ENCODE measurements around the gene GLIS1.

GLIS1 gene

GRCh38 chr1:53631622-53632310 lies 107.2 kb downstream of the GLIS1 start:
- no peak overlapping the region for H3K9ac ChIP-seq (ENCODE audit: low read depth, low read length)
- 92% methylated on average over 6 of the region's 6 CpGs for whole genome bisulfite sequencing
- no peak overlapping the region for H3K27ac ChIP-seq (ENCODE audit: low read depth, low read length)
- H3K4me3 ChIP-seq (ENCODE audit: low read length), result no peak overlapping the region
- H3K36me3 ChIP-seq (ENCODE audit: insufficient read depth, low read length), result no peaks in the 10 kb centered on the region
- H3K9me3 ChIP-seq (ENCODE audit: insufficient read depth, low read depth, low read length), result no peaks in the 10 kb centered on the region
- H3K27me3 ChIP-seq (ENCODE audit: insufficient read depth, low read length), result no peaks in the 10 kb centered on the region
- peaks cover 4% of the 10 kb centered on the region; the same call in 1 of the 2 replicates for H3K4me1 ChIP-seq (ENCODE audit: insufficient read depth, low read length)

DNA sequence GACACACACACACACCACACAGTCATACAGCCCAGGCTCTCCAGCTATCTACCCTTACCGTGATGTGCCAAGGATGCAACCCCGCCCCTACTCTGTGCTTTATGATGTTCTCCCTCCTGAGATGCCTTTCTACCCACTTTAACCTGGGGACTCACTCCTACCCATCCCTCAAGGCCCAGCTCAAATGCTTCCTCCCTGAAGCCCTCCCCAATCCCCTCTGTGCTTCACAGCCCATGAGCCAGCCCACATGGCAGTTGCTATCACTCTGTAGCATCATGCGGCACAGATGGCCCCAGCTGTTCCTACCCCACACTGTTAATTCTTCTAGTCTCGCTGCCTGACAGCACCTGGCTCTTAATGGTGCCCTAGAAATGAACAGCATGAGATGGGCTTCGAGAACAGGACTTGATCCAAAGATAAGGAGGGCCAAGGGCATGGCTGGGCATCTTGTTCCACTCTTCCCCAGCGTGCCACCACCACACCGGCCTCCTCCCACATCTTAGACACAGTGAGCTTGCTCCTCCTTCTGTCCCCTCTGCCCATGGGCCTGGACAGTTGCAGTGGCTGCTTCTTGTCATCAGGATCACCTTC lies 109.8 kb downstream of the GLIS1 start:
- 91% methylated on average over 7 of the region's 7 CpGs for WGBS
- Histone ChIP-seq H3K9ac (ENCODE audit: low read depth, low read length) (no peak overlapping the region), H3K27ac (ENCODE audit: low read depth, low read length) (no peak overlapping the region)

GRCh38 chr1:53628286-53628955 lies 110.5 kb downstream of the GLIS1 start:
- Histone ChIP-seq H3K9me3 (ENCODE audit: insufficient read depth, low read depth, low read length) (no peaks in the 10 kb centered on the region), H3K4me3 (ENCODE audit: low read length) (no peak overlapping the region), H3K27me3 (ENCODE audit: insufficient read depth, low read length) (no peaks in the 10 kb centered on the region), H3K36me3 (ENCODE audit: insufficient read depth, low read length) (no peaks in the 10 kb centered on the region), H3K9ac (ENCODE audit: low read depth, low read length) (no peak overlapping the region), H3K27ac (ENCODE audit: low read depth, low read length) (no peak overlapping the region), H3K4me1 (ENCODE audit: insufficient read depth, low read length) (no peaks in the 10 kb centered on the region)
- WGBS, result 92% methylated on average over 14 of the region's 14 CpGs

More for the DNA sequence above, 109.8 kb downstream of the GLIS1 start:
- Histone ChIP-seq H3K4me1 (ENCODE audit: insufficient read depth, low read length) (no peaks in the 10 kb centered on the region), H3K27me3 (ENCODE audit: insufficient read depth, low read length) (no peaks in the 10 kb centered on the region), H3K4me3 (ENCODE audit: low read length) (no peak overlapping the region), H3K9me3 (ENCODE audit: insufficient read depth, low read depth, low read length) (no peaks in the 10 kb centered on the region), H3K36me3 (ENCODE audit: insufficient read depth, low read length) (no peaks in the 10 kb centered on the region)

DNA sequence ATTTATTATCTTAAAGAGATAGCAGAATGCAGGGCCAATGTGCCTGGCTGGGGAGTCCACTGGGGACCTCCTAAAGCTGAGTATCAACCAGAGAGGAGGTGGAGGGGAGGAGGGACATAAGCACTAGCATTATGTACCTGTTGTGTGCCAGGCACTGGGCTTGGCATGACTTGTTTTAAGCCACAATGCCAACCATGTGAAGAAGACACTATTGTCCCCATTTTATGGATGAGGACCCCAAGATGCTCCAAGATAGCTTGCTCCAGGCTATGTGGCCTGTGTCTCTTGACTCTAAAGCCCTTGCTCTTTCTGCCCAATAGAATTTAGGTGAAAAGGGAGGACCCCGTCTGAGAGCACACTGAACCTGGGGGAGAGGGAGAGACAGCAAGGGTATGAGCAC lies 111.3 kb downstream of the GLIS1 start:
- 82% methylated on average over 1 of the region's 1 CpG for WGBS
- Histone ChIP-seq H3K27me3 (ENCODE audit: insufficient read depth, low read length) (no peaks in the 10 kb centered on the region), H3K9me3 (ENCODE audit: insufficient read depth, low read depth, low read length) (no peaks in the 10 kb centered on the region), H3K4me1 (ENCODE audit: insufficient read depth, low read length) (no peaks in the 10 kb centered on the region), H3K4me3 (ENCODE audit: low read length) (no peak overlapping the region), H3K27ac (ENCODE audit: low read depth, low read length) (no peak overlapping the region), H3K36me3 (ENCODE audit: insufficient read depth, low read length) (no peaks in the 10 kb centered on the region), H3K9ac (ENCODE audit: low read depth, low read length) (no peak overlapping the region)

DNA sequence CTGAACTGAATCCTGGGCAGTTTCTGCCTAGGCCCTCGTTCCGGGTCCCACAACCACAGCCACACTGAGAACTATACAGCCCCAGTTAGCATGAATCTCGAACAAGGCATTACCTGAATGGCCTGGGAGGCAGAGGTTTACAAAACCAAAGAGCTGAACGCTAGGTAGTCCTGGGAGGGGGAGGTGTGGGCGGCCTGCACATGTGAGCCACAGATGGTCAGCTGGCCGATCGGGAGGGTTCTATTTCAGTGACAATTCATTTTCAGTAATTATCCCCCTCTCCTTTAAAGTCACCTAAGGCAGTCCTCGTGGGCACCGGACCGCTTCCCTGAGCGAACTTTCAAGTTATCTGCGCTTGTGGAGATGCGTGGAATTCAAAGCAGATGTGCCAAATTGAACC lies 111.9 kb downstream of the GLIS1 start:
- H3K36me3 ChIP-seq (ENCODE audit: insufficient read depth, low read length), result no peaks in the 10 kb centered on the region
- H3K27me3 ChIP-seq (ENCODE audit: insufficient read depth, low read length), result no peaks in the 10 kb centered on the region
- H3K4me3 ChIP-seq (ENCODE audit: low read length), result no peak overlapping the region
- no peaks in the 10 kb centered on the region for H3K9me3 ChIP-seq (ENCODE audit: insufficient read depth, low read depth, low read length)
- 89% methylated on average over 13 of the region's 13 CpGs for WGBS
- H3K9ac ChIP-seq (ENCODE audit: low read depth, low read length), result no peak overlapping the region
- no peaks in the 10 kb centered on the region for H3K4me1 ChIP-seq (ENCODE audit: insufficient read depth, low read length)
- no peak overlapping the region for H3K27ac ChIP-seq (ENCODE audit: low read depth, low read length)

- no peaks in the 10 kb centered on the region for H3K36me3 ChIP-seq (ENCODE audit: insufficient read depth, low read length)
- no peak overlapping the region for H3K9ac ChIP-seq (ENCODE audit: low read depth, low read length)
- no peak overlapping the region for H3K4me3 ChIP-seq (ENCODE audit: low read length)
- no peaks in the 10 kb centered on the region for H3K27me3 ChIP-seq (ENCODE audit: insufficient read depth, low read length)
- H3K9me3 ChIP-seq (ENCODE audit: insufficient read depth, low read depth, low read length), result no peaks in the 10 kb centered on the region
- H3K27ac ChIP-seq (ENCODE audit: low read depth, low read length), result no peak overlapping the region
- no peaks in the 10 kb centered on the region for H3K4me1 ChIP-seq (ENCODE audit: insufficient read depth, low read length)
- WGBS, result 73% methylated on average over 6 of the region's 6 CpGs
These were observed 112.3 kb downstream of the GLIS1 start for GRCh38 chr1:53626616-53627015.

- H3K27ac ChIP-seq (ENCODE audit: low read depth, low read length), result no peak overlapping the region
- no peaks in the 10 kb centered on the region for H3K36me3 ChIP-seq (ENCODE audit: insufficient read depth, low read length)
- 89% methylated on average over 10 of the region's 10 CpGs for WGBS
- no peak overlapping the region for H3K9ac ChIP-seq (ENCODE audit: low read depth, low read length)
- no peaks in the 10 kb centered on the region for H3K27me3 ChIP-seq (ENCODE audit: insufficient read depth, low read length)
- H3K4me3 ChIP-seq (ENCODE audit: low read length), result no peak overlapping the region
- H3K4me1 ChIP-seq (ENCODE audit: insufficient read depth, low read length), result no peaks in the 10 kb centered on the region
- H3K9me3 ChIP-seq (ENCODE audit: insufficient read depth, low read depth, low read length), result no peaks in the 10 kb centered on the region
These were observed 113.0 kb downstream of the GLIS1 start for GRCh38 chr1:53625766-53626520.

- no peaks in the 10 kb centered on the region for H3K9me3 ChIP-seq (ENCODE audit: insufficient read depth, low read depth, low read length)
- H3K4me3 ChIP-seq (ENCODE audit: low read length), result no peak overlapping the region
- no peak overlapping the region for H3K27ac ChIP-seq (ENCODE audit: low read depth, low read length)
- 91% methylated on average over 2 of the region's 2 CpGs for WGBS
- H3K27me3 ChIP-seq (ENCODE audit: insufficient read depth, low read length), result no peaks in the 10 kb centered on the region
- no peaks in the 10 kb centered on the region for H3K4me1 ChIP-seq (ENCODE audit: insufficient read depth, low read length)
- no peaks in the 10 kb centered on the region for H3K36me3 ChIP-seq (ENCODE audit: insufficient read depth, low read length)
- no peak overlapping the region for H3K9ac ChIP-seq (ENCODE audit: low read depth, low read length)
These were observed 113.9 kb downstream of the GLIS1 start for GRCh38 chr1:53625049-53625448.

GRCh38 chr1:53622531-53622930 lies 116.4 kb downstream of the GLIS1 start:
- no peaks in the 10 kb centered on the region for H3K4me1 ChIP-seq (ENCODE audit: insufficient read depth, low read length)
- no peak overlapping the region for H3K9ac ChIP-seq (ENCODE audit: low read depth, low read length)
- 87% methylated on average over 5 of the region's 5 CpGs for WGBS
- H3K27me3 ChIP-seq (ENCODE audit: insufficient read depth, low read length), result no peaks in the 10 kb centered on the region
- H3K9me3 ChIP-seq (ENCODE audit: insufficient read depth, low read depth, low read length), result no peaks in the 10 kb centered on the region
- H3K27ac ChIP-seq (ENCODE audit: low read depth, low read length), result no peak overlapping the region
- no peaks in the 10 kb centered on the region for H3K36me3 ChIP-seq (ENCODE audit: insufficient read depth, low read length)
- H3K4me3 ChIP-seq (ENCODE audit: low read length), result no peak overlapping the region

DNA sequence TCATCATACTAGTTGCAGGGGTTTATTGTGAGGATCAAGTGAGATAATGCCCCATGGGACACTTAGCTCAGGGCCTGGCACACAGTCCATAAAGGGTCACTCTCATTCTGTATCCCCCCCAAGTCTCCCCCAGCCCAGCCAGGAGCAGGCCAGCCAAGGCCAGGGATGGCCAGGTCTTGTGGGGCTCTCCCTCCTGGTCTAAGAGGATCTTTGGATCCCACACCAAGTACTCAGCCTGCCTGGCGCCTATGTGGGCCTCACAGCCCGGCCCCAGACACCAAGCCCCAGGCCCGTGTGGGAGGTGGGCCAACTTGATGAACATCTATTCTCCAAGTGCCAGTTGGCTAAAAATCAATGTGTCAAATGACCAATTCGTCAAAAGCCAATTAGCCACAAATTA lies 117.8 kb downstream of the GLIS1 start:
- Histone ChIP-seq H3K27ac (ENCODE audit: low read depth, low read length) (no peak overlapping the region), H3K9me3 (ENCODE audit: insufficient read depth, low read depth, low read length) (no peaks in the 10 kb centered on the region), H3K4me1 (ENCODE audit: insufficient read depth, low read length) (no peaks in the 10 kb centered on the region), H3K36me3 (ENCODE audit: insufficient read depth, low read length) (no peaks in the 10 kb centered on the region), H3K4me3 (ENCODE audit: low read length) (no peak overlapping the region), H3K9ac (ENCODE audit: low read depth, low read length) (no peak overlapping the region), H3K27me3 (ENCODE audit: insufficient read depth, low read length) (no peaks in the 10 kb centered on the region)
- 95% methylated on average over 4 of the region's 4 CpGs for WGBS

Data from HUES64 (cell line).